NT2/D1 (cell line): Measurements from ENCODE around the gene ZNF365.

Experiments
- SUZ12 ChIP-seq: IDR thresholded peaks from 2 replicates; pipeline ENCODE4 v1.6.1; 2011; ENCODE audit not compliant: insufficient read length, insufficient read depth; ENCODE audit errors: extremely low read depth
- YY1 ChIP-seq: IDR thresholded peaks from 2 replicates; pipeline ENCODE4 v1.6.1; 2011; ENCODE audit not compliant: insufficient read length, insufficient read depth
- ZNF274 ChIP-seq: IDR thresholded peaks from 2 replicates; pipeline ENCODE4 v1.6.1; 2011; ENCODE audit warnings: mild to moderate bottlenecking, low read depth, low read length

DNA sequence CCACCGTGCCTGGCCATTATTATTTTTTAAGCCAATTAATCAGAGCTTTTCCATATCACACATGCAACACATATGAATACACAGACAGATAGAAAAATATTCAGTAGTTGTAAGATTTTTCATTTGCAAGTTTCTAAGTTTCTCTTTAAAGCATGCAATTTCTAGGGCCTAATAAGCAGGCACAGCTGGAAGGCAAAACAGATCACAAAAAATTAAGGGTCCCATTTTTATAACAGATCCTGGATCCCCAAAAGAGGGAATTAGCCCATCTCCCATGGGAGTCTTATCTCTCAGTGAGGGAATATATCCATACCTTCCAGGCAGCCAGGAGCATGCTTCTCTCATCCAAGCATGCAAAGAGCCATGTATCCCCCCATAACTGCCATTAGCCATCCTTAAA lies 31.2 kb upstream of the ZNF365 start:
- TF ChIP-seq ZNF274 (no peak), YY1 (no peak), SUZ12 (no peak)
